H9 (cell line): Measurements from ENCODE around the gene PDF. TPM values are rescaled to one million over a fixed set of nuclear protein-coding genes. Genes with fewer than 3 reads are reported as not detected.

ENCODE experiments used
- DNase-seq: peaks from one replicate; pipeline ENCODE4 v3.0.0-alpha.2; 2017
- H2AFZ ChIP-seq: one replicate; pipeline ENCODE4 v1.6.1; 2013; ENCODE audit warnings: mild to moderate bottlenecking, low read length, control low read depth, moderate library complexity
- H2AK5ac ChIP-seq: 2 replicates; pipeline ENCODE4 v1.6.1; 2013; ENCODE audit warnings: low read length, control low read depth, mixed read lengths; ENCODE audit not compliant: insufficient read length
- H2BK120ac ChIP-seq: one replicate; pipeline ENCODE4 v1.6.1; 2013; ENCODE audit warnings: low read depth, mild to moderate bottlenecking, low read length, control low read depth, inconsistent platforms; ENCODE audit not compliant: poor library complexity, severe bottlenecking
- H2BK12ac ChIP-seq: 2 replicates; pipeline ENCODE4 v1.6.1; 2013; ENCODE audit warnings: low read length, control low read depth, mixed read lengths, low read depth; ENCODE audit not compliant: insufficient read length
- H2BK15ac ChIP-seq: 2 replicates; pipeline ENCODE4 v1.6.1; 2013; ENCODE audit warnings: low read depth, low read length, control low read depth
- H2BK20ac ChIP-seq: one replicate; pipeline ENCODE4 v1.6.1; 2013; ENCODE audit warnings: low read depth, mild to moderate bottlenecking, low read length, control low read depth, inconsistent platforms; ENCODE audit not compliant: poor library complexity, severe bottlenecking
- H2BK5ac ChIP-seq: 2 replicates; pipeline ENCODE4 v1.6.1; 2013; ENCODE audit warnings: low read length, control low read depth, mixed read lengths; ENCODE audit not compliant: insufficient read length
- H3K14ac ChIP-seq: 2 replicates; pipeline ENCODE4 v1.6.1; 2013; ENCODE audit warnings: low read length, control low read depth; ENCODE audit not compliant: insufficient read depth
- H3K18ac ChIP-seq: 2 replicates; pipeline ENCODE4 v1.6.1; 2013; ENCODE audit warnings: low read depth, mild to moderate bottlenecking, mixed read lengths, low read length, control low read depth; ENCODE audit not compliant: insufficient read length
- H3K23ac ChIP-seq: 2 replicates; pipeline ENCODE4 v1.6.1; 2013; ENCODE audit warnings: low read length, control low read depth, mixed read lengths, low read depth; ENCODE audit not compliant: insufficient read length
- H3K23me2 ChIP-seq: 2 replicates; pipeline ENCODE4 v1.6.1; 2013; ENCODE audit warnings: low read depth, mild to moderate bottlenecking, mixed read lengths, low read length, control low read depth; ENCODE audit not compliant: insufficient read length, poor library complexity, severe bottlenecking
- H3K27ac ChIP-seq: 2 replicates; pipeline ENCODE4 v1.5.1; 2013; ENCODE audit warnings: low read length, control low read depth, mixed read lengths, low read depth; ENCODE audit not compliant: insufficient read length
- H3K27me3 ChIP-seq: 2 replicates; pipeline ENCODE4 v1.6.1; 2013; ENCODE audit warnings: low read length, control low read depth, inconsistent platforms; ENCODE audit not compliant: insufficient read depth
- H3K4ac ChIP-seq: 2 replicates; pipeline ENCODE4 v1.6.1; 2013; ENCODE audit warnings: low read depth, mild to moderate bottlenecking, control low read depth, inconsistent platforms, low read length, moderate library complexity
- H3K4me1 ChIP-seq: 2 replicates; pipeline ENCODE4 v1.6.1; 2013; ENCODE audit warnings: low read length, control low read depth, inconsistent platforms; ENCODE audit not compliant: insufficient read depth
- H3K4me2 ChIP-seq: 2 replicates; pipeline ENCODE4 v1.6.1; 2013; ENCODE audit warnings: low read length, control low read depth, mixed read lengths; ENCODE audit not compliant: insufficient read length, insufficient read depth
- H3K56ac ChIP-seq: 2 replicates; pipeline ENCODE4 v1.6.1; 2013; ENCODE audit warnings: low read depth, mild to moderate bottlenecking, mixed read lengths, low read length, control low read depth; ENCODE audit not compliant: insufficient read length
- H3K79me1 ChIP-seq: 2 replicates; pipeline ENCODE4 v1.6.1; 2013; ENCODE audit warnings: low read depth, mild to moderate bottlenecking, moderate library complexity, low read length, control low read depth, inconsistent platforms; ENCODE audit not compliant: insufficient read depth, poor library complexity, severe bottlenecking
- H3K79me2 ChIP-seq: 2 replicates; pipeline ENCODE4 v1.6.1; 2013; ENCODE audit warnings: low read length, control low read depth, inconsistent platforms; ENCODE audit not compliant: insufficient read depth
- H3K9ac ChIP-seq: 2 replicates; pipeline ENCODE4 v1.6.1; 2013; ENCODE audit warnings: low read length, control low read depth, mixed read lengths; ENCODE audit not compliant: insufficient read length; ENCODE audit errors: extremely low read depth
- H3K9me3 ChIP-seq: one replicate; pipeline ENCODE4 v1.6.1; 2013; ENCODE audit warnings: low read depth, low read length, inconsistent platforms; ENCODE audit not compliant: control insufficient read depth
- H3T11ph ChIP-seq: one replicate; pipeline ENCODE4 v1.6.1; 2013; ENCODE audit warnings: mild to moderate bottlenecking, low read length, control low read depth, inconsistent platforms
- H4K20me1 ChIP-seq: one replicate; pipeline ENCODE4 v1.6.1; 2013; ENCODE audit not compliant: control insufficient read depth, insufficient read length, insufficient read depth
- H4K5ac ChIP-seq: 2 replicates; pipeline ENCODE4 v1.6.1; 2013; ENCODE audit warnings: low read depth, mild to moderate bottlenecking, mixed read lengths, low read length, control low read depth; ENCODE audit not compliant: insufficient read length
- H4K8ac ChIP-seq: replicated peaks from 2 replicates; pipeline ENCODE4 v1.6.1; 2013; ENCODE audit warnings: low read length, control low read depth, mixed read lengths, low read depth; ENCODE audit not compliant: insufficient read length
- H4K91ac ChIP-seq: 2 replicates; pipeline ENCODE4 v1.6.1; 2013; ENCODE audit warnings: low read depth, mild to moderate bottlenecking, moderate library complexity, mixed read lengths, low read length, control low read depth; ENCODE audit not compliant: insufficient read length
- H3K27ac Mint-ChIP-seq, 3 experiments: 2 replicates in 2 of 3; 3 replicates in 1 of 3; pipeline ENCODE4 v1.8.0; 2020 to 2021; ENCODE audit warnings: mixed read lengths in 3 of 3, mild to moderate bottlenecking in 1 of 3, moderate library complexity in 1 of 3
- H3K27me3 Mint-ChIP-seq: 2 replicates; pipeline ENCODE4 v1.8.0; 2021; ENCODE audit warnings: low read depth, mild to moderate bottlenecking, moderate library complexity, mixed read lengths
- H3K36me3 Mint-ChIP-seq, 3 experiments: 2 replicates in 2 of 3; 3 replicates in 1 of 3; pipeline ENCODE4 v1.8.0; 2020 to 2021; ENCODE audit warnings: low read depth in 3 of 3, mixed read lengths in 3 of 3; ENCODE audit not compliant: insufficient read depth in 1 of 3
- H3K4me1 Mint-ChIP-seq, 2 experiments: 2 replicates each; pipeline ENCODE4 v1.8.0; 2020; ENCODE audit warnings: mixed read lengths in 2 of 2
- H3K4me3 Mint-ChIP-seq, 2 experiments: 2 replicates in 1 of 2; 3 replicates in 1 of 2; pipeline ENCODE4 v1.8.0; 2020 to 2021; ENCODE audit warnings: mild to moderate bottlenecking in 2 of 2, mixed read lengths in 2 of 2, moderate library complexity in 1 of 2
- H3K9me3 Mint-ChIP-seq, 2 experiments: 2 replicates in 1 of 2; 3 replicates in 1 of 2; pipeline ENCODE4 v1.8.0; 2020; ENCODE audit warnings: mild to moderate bottlenecking in 2 of 2, mixed read lengths in 2 of 2, moderate library complexity in 1 of 2
- WGBS: extraction: QIAGEN DNeasy Blood & Tissue Kit; methylation state at CpG from one replicate; pipeline ENCODE4 v1.1.7; 2013; ENCODE audit warnings: missing lambda C conversion rate, low lambda C conversion rate, mixed read lengths; ENCODE audit not compliant: insufficient read length; ENCODE audit errors: extremely low coverage; 5-methylcytosine and 5-hydroxymethylcytosine counted together
- total RNA-seq: library from RNA; stranded (reverse); gene quantifications from 2 replicates; pipeline ENCODE4 v1.2.1, GENCODE V29; 2021
- TF ChIP-seq, protein P1 (sequence below): fragments of 200-600 bp; sonication (generic); conservative IDR thresholded peaks from 3 replicates; pipeline ENCODE4 v1.8.0; 2021; ENCODE audit warnings: antibody characterized with exemption, mild to moderate bottlenecking

The PDF gene
- total RNA-seq, 1 experiment from 2014 or later = 36.4 TPM

DNA sequence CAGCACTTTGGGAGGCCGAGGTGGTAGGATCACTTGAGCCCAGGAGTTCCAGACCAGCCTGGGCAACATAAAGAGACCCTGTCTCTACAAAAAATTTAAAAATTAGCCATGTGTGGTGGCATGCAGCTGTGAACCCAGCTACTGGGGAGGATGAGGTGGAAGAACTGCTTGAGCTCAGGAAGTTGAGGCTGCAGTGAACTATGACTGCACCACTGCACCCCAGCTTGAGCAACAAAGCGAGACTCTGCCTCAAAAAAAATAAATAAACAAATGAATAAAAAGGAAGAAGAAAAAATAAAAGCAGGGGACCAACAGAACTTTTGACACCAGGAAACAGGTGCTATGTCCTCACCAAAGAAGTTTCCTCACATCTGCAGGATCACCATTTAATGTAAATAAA lies 41.2 kb upstream of the PDF start:
- Mint-ChIP-seq H3K27me3 (no peaks in the 10 kb centered on the region), H3K9me3 (no peaks in the 10 kb centered on the region), H3K4me1 (no peaks in the 10 kb centered on the region), H3K27ac (no peak overlapping the region; a peak in 2 of 7 replicates), H3K4me3 (no peak overlapping the region), H3K36me3 (peaks cover 32 to 68% (median 59%) of the 10 kb centered on the region in 3 experiments; a peak in 6 of 7 replicates)
- H3K79me2 ChIP-seq = no peaks in the 10 kb centered on the region
- no peak overlapping the region for H2BK120ac ChIP-seq
- H2BK12ac ChIP-seq = no peak overlapping the region
- H4K5ac ChIP-seq = no peak overlapping the region
- no peak overlapping the region for H3K9ac ChIP-seq
- no peak overlapping the region for H3K56ac ChIP-seq
- no peak overlapping the region for H4K8ac ChIP-seq
- no peak overlapping the region for H3K4ac ChIP-seq
- H4K91ac ChIP-seq = no peak overlapping the region
- DNase-seq = no peak
- H3K23me2 ChIP-seq = no peaks in the 10 kb centered on the region
- no peak overlapping the region for H2BK5ac ChIP-seq
- H3K23ac ChIP-seq = no peak overlapping the region
- no peaks in the 10 kb centered on the region for H3K9me3 ChIP-seq
- no peak overlapping the region for H3K4me2 ChIP-seq
- no peak overlapping the region for H2BK15ac ChIP-seq
- no peak overlapping the region for H2BK20ac ChIP-seq
- no peaks in the 10 kb centered on the region for H4K20me1 ChIP-seq
- H3K79me1 ChIP-seq = peaks cover 3% of the 10 kb centered on the region
- no peaks in the 10 kb centered on the region for H3K27me3 ChIP-seq
- no CpG with 5 or more reads among the region's 2 CpGs for whole genome bisulfite sequencing
- H2AK5ac ChIP-seq = no peak overlapping the region
- no peak overlapping the region for H3K14ac ChIP-seq
- no peak overlapping the region for H3K18ac ChIP-seq
- no peak overlapping the region for H2AFZ ChIP-seq
- no peak overlapping the region for H3K27ac ChIP-seq
- H3T11ph ChIP-seq = no peak overlapping the region
- H3K4me1 ChIP-seq = no peaks in the 10 kb centered on the region
- TF ChIP-seq, protein P1, sequence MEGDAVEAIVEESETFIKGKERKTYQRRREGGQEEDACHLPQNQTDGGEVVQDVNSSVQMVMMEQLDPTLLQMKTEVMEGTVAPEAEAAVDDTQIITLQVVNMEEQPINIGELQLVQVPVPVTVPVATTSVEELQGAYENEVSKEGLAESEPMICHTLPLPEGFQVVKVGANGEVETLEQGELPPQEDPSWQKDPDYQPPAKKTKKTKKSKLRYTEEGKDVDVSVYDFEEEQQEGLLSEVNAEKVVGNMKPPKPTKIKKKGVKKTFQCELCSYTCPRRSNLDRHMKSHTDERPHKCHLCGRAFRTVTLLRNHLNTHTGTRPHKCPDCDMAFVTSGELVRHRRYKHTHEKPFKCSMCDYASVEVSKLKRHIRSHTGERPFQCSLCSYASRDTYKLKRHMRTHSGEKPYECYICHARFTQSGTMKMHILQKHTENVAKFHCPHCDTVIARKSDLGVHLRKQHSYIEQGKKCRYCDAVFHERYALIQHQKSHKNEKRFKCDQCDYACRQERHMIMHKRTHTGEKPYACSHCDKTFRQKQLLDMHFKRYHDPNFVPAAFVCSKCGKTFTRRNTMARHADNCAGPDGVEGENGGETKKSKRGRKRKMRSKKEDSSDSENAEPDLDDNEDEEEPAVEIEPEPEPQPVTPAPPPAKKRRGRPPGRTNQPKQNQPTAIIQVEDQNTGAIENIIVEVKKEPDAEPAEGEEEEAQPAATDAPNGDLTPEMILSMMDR = no peak
